BLaER1 (cell line): ENCODE data around the gene ZNF677.
"Not testable (repeated sequence)": the region's sequence is repeated elsewhere in the genome, so short reads cannot be mapped to it uniquely, and the experiment has no call there.

Experiments used
- H3K27ac ChIP-seq: shearing (Covaris generic); formaldehyde crosslinking; 2 replicates; pipeline ENCODE4 v1.8.1; 2022
- H3K27me3 ChIP-seq: shearing (Covaris generic); formaldehyde crosslinking; 2 replicates; pipeline ENCODE4 v1.8.1; 2022
- H3K36me3 ChIP-seq: shearing (Covaris generic); formaldehyde crosslinking; 2 replicates; pipeline ENCODE4 v1.8.1; 2022
- H3K4me1 ChIP-seq: shearing (Covaris generic); formaldehyde crosslinking; 2 replicates; pipeline ENCODE4 v1.8.1; 2022
- H3K4me2 ChIP-seq: shearing (Covaris generic); formaldehyde crosslinking; 2 replicates; pipeline ENCODE4 v1.8.1; 2022
- H3K4me3 ChIP-seq: shearing (Covaris generic); formaldehyde crosslinking; 2 replicates; pipeline ENCODE4 v1.8.1; 2022
- H3K9ac ChIP-seq: shearing (Covaris generic); formaldehyde crosslinking; 2 replicates; pipeline ENCODE4 v1.8.1; 2022
- H3K9me3 ChIP-seq: shearing (Covaris generic); formaldehyde crosslinking; 2 replicates; pipeline ENCODE4 v1.8.1; 2022
- H4K20me1 ChIP-seq: shearing (Covaris generic); formaldehyde crosslinking; 2 replicates; pipeline ENCODE4 v1.8.1; 2022
- Cebpa-rat ChIP-seq: shearing (Covaris generic); IDR thresholded peaks from 2 replicates; pipeline ENCODE4 v1.8.1; 2022

The ZNF677 gene

GRCh38 chr19:53192771-53193534 is 61.7 kb downstream of the ZNF677 start, which contains the start of gene ZNF665:
Gene ZNF665, minus strand, starts transcription at chr19:53193358. Its CDS starts 10,460 bp downstream, at chr19:53182898.
- no peaks in the 10 kb centered on the region for H3K27me3 ChIP-seq
- peak within 1 kb of the TSS; percentile 96 for H3K9ac ChIP-seq
- H3K27ac ChIP-seq = peak within 1 kb of the TSS; percentile 93
- no peak for TF ChIP-seq Cebpa-rat
- peaks cover 26% of the 10 kb centered on the region for H3K4me1 ChIP-seq
- H4K20me1 ChIP-seq = no peaks in the 10 kb centered on the region
- H3K36me3 ChIP-seq = peaks cover 27% of the 10 kb centered on the region
- peaks cover 26% of the 10 kb centered on the region for H3K9me3 ChIP-seq
- peak within 1 kb of the TSS; percentile 92 for H3K4me2 ChIP-seq
- peak within 1 kb of the TSS; percentile 90 for H3K4me3 ChIP-seq

GRCh38 chr19:53190253-53190652 is 64.4 kb downstream of the ZNF677 start:
- Histone ChIP-seq H3K36me3 (peaks cover 27% of the 10 kb centered on the region), H3K9me3 (peaks cover 19% of the 10 kb centered on the region), H3K27ac (no peak overlapping the region), H3K9ac (no peak overlapping the region), H3K4me3 (no peak overlapping the region), H3K4me1 (peaks cover 8% of the 10 kb centered on the region), H3K4me2 (no peak overlapping the region), H3K27me3 (no peaks in the 10 kb centered on the region), H4K20me1 (no peaks in the 10 kb centered on the region)
- TF ChIP-seq Cebpa-rat = no peak

- Histone ChIP-seq H3K36me3 (peaks cover 27% of the 10 kb centered on the region), H3K9me3 (peaks cover 19% of the 10 kb centered on the region)
- not testable (repeated sequence) for H3K9ac ChIP-seq
Measured at GRCh38 chr19:53189691-53190198, 64.9 kb downstream of the ZNF677 start.

More at GRCh38 chr19:53189691-53190198, 64.9 kb downstream of the ZNF677 start:
- H4K20me1 ChIP-seq, H3K4me1 ChIP-seq, H3K27me3 ChIP-seq, H3K4me3 ChIP-seq, H3K27ac ChIP-seq, H3K4me2 ChIP-seq: not testable (repeated sequence)
